ENCODE results near the gene GADL1.

Gene GADL1

DNA sequence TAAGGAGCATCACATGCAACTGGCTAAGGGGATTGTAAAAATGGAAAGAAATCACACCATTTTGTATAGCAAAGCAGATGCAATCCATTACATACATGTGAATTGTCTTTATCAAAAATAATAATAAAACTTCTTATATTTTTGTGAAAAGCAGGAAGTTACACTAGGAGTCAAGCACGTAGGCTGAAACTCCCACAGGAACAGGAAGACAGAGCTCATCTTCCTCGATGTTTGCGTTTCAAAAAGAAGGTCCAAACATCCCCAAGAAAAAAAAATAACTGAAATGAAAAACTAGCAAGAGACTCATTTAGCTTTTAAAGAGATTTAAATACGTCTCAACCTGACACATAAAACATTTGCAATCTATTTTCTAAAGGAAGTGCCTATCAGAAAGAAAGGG, 181.5 kb downstream of the GADL1 start (continued):
- TF ChIP-seq MYNN (tag by site-specific recombination; IDR thresholded peaks at IDR 0.05; ENCODE audit: borderline replicate concordance) (no peak), ZNF626 (tag by site-specific recombination; IDR thresholded peaks at IDR 0.05) (no peak), ZNF133 (tag by site-specific recombination; IDR thresholded peaks at IDR 0.05) (no peak), ZNF146 (tag by site-specific recombination; IDR thresholded peaks at IDR 0.05) (no peak), ZNF311 (tag by site-specific recombination; IDR thresholded peaks at IDR 0.05; ENCODE audit: borderline replicate concordance) (no peak), ZNF223 (tag by site-specific recombination; IDR thresholded peaks at IDR 0.05) (no peak), BCL11A (tag by site-specific recombination; IDR thresholded peaks at IDR 0.05; ENCODE audit: low read depth) (no peak), ZNF2 (tag by site-specific recombination; IDR thresholded peaks at IDR 0.05) (no peak)
- TF ChIP-seq, protein P1, sequence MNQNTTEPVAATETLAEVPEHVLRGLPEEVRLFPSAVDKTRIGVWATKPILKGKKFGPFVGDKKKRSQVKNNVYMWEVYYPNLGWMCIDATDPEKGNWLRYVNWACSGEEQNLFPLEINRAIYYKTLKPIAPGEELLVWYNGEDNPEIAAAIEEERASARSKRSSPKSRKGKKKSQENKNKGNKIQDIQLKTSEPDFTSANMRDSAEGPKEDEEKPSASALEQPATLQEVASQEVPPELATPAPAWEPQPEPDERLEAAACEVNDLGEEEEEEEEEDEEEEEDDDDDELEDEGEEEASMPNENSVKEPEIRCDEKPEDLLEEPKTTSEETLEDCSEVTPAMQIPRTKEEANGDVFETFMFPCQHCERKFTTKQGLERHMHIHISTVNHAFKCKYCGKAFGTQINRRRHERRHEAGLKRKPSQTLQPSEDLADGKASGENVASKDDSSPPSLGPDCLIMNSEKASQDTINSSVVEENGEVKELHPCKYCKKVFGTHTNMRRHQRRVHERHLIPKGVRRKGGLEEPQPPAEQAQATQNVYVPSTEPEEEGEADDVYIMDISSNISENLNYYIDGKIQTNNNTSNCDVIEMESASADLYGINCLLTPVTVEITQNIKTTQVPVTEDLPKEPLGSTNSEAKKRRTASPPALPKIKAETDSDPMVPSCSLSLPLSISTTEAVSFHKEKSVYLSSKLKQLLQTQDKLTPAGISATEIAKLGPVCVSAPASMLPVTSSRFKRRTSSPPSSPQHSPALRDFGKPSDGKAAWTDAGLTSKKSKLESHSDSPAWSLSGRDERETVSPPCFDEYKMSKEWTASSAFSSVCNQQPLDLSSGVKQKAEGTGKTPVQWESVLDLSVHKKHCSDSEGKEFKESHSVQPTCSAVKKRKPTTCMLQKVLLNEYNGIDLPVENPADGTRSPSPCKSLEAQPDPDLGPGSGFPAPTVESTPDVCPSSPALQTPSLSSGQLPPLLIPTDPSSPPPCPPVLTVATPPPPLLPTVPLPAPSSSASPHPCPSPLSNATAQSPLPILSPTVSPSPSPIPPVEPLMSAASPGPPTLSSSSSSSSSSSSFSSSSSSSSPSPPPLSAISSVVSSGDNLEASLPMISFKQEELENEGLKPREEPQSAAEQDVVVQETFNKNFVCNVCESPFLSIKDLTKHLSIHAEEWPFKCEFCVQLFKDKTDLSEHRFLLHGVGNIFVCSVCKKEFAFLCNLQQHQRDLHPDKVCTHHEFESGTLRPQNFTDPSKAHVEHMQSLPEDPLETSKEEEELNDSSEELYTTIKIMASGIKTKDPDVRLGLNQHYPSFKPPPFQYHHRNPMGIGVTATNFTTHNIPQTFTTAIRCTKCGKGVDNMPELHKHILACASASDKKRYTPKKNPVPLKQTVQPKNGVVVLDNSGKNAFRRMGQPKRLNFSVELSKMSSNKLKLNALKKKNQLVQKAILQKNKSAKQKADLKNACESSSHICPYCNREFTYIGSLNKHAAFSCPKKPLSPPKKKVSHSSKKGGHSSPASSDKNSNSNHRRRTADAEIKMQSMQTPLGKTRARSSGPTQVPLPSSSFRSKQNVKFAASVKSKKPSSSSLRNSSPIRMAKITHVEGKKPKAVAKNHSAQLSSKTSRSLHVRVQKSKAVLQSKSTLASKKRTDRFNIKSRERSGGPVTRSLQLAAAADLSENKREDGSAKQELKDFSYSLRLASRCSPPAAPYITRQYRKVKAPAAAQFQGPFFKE (tag by site-specific recombination; IDR thresholded peaks at IDR 0.05; ENCODE audit: borderline replicate concordance): no peak
- TF ChIP-seq, protein P2, sequence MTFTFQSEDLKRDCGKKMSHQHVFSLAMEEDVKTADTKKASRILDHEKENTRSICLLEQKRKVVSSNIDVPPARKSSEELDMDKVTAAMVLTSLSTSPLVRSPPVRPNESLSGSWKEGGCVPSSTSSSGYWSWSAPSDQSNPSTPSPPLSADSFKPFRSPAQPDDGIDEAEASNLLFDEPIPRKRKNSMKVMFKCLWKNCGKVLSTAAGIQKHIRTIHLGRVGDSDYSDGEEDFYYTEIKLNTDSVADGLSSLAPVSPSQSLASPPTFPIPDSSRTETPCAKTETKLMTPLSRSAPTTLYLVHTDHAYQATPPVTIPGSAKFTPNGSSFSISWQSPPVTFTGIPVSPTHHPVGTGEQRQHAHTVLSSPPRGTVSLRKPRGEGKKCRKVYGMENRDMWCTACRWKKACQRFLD (tag by site-specific recombination; IDR thresholded peaks at IDR 0.05): no peak

DNA sequence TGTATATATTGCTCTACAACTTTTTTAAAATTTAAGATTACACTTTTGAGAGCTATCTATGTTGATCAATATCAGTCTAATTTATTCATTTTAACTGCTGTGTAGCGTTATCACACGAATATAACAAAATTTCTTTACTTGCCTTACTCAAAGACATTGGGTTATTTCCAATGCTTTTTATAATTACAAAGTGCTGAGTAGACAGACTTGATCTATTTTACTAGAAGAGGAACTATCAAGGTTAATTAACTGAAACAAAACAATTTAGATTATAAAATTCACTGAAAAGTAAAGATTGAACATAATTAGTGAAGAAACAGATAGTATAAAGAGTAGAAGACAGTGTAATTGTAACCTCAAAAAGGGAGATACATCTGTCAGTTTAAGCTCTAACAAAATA, 182.6 kb downstream of the GADL1 start:
- TF ChIP-seq, protein P3, sequence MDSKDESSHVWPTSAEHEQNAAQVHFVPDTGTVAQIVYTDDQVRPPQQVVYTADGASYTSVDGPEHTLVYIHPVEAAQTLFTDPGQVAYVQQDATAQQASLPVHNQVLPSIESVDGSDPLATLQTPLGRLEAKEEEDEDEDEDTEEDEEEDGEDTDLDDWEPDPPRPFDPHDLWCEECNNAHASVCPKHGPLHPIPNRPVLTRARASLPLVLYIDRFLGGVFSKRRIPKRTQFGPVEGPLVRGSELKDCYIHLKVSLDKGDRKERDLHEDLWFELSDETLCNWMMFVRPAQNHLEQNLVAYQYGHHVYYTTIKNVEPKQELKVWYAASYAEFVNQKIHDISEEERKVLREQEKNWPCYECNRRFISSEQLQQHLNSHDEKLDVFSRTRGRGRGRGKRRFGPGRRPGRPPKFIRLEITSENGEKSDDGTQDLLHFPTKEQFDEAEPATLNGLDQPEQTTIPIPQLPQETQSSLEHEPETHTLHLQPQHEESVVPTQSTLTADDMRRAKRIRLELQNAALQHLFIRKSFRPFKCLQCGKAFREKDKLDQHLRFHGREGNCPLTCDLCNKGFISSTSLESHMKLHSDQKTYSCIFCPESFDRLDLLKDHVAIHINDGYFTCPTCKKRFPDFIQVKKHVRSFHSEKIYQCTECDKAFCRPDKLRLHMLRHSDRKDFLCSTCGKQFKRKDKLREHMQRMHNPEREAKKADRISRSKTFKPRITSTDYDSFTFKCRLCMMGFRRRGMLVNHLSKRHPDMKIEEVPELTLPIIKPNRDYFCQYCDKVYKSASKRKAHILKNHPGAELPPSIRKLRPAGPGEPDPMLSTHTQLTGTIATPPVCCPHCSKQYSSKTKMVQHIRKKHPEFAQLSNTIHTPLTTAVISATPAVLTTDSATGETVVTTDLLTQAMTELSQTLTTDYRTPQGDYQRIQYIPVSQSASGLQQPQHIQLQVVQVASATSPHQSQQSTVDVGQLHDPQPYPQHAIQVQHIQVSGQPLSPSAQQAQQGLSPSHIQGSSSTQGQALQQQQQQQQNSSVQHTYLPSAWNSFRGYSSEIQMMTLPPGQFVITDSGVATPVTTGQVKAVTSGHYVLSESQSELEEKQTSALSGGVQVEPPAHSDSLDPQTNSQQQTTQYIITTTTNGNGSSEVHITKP (tag by site-specific recombination; IDR thresholded peaks at IDR 0.05): no peak
- TF ChIP-seq ZNF350 (tag by site-specific recombination; IDR thresholded peaks at IDR 0.05) (no peak), ZNF501 (tag by site-specific recombination; IDR thresholded peaks at IDR 0.05) (no peak), ZNF549 (tag by site-specific recombination; IDR thresholded peaks at IDR 0.05) (no peak), SP7 (tag by site-specific recombination; IDR thresholded peaks at IDR 0.05) (no peak), ZFP37 (tag by site-specific recombination; IDR thresholded peaks at IDR 0.05) (no peak), ZNF140 (tag by site-specific recombination; IDR thresholded peaks at IDR 0.05) (no peak), ZNF510 (tag by site-specific recombination; IDR thresholded peaks at IDR 0.05; ENCODE audit: insufficient replicate concordance) (no peak), ZNF660 (tag by site-specific recombination; IDR thresholded peaks at IDR 0.05) (no peak), REPIN1 (tag by site-specific recombination; IDR thresholded peaks at IDR 0.05; ENCODE audit: low read depth) (no peak)
- TF ChIP-seq, protein P4, sequence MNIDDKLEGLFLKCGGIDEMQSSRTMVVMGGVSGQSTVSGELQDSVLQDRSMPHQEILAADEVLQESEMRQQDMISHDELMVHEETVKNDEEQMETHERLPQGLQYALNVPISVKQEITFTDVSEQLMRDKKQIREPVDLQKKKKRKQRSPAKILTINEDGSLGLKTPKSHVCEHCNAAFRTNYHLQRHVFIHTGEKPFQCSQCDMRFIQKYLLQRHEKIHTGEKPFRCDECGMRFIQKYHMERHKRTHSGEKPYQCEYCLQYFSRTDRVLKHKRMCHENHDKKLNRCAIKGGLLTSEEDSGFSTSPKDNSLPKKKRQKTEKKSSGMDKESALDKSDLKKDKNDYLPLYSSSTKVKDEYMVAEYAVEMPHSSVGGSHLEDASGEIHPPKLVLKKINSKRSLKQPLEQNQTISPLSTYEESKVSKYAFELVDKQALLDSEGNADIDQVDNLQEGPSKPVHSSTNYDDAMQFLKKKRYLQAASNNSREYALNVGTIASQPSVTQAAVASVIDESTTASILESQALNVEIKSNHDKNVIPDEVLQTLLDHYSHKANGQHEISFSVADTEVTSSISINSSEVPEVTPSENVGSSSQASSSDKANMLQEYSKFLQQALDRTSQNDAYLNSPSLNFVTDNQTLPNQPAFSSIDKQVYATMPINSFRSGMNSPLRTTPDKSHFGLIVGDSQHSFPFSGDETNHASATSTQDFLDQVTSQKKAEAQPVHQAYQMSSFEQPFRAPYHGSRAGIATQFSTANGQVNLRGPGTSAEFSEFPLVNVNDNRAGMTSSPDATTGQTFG (tag by site-specific recombination; IDR thresholded peaks at IDR 0.05; ENCODE audit: borderline replicate concordance): no peak
- TF ChIP-seq, protein P5, sequence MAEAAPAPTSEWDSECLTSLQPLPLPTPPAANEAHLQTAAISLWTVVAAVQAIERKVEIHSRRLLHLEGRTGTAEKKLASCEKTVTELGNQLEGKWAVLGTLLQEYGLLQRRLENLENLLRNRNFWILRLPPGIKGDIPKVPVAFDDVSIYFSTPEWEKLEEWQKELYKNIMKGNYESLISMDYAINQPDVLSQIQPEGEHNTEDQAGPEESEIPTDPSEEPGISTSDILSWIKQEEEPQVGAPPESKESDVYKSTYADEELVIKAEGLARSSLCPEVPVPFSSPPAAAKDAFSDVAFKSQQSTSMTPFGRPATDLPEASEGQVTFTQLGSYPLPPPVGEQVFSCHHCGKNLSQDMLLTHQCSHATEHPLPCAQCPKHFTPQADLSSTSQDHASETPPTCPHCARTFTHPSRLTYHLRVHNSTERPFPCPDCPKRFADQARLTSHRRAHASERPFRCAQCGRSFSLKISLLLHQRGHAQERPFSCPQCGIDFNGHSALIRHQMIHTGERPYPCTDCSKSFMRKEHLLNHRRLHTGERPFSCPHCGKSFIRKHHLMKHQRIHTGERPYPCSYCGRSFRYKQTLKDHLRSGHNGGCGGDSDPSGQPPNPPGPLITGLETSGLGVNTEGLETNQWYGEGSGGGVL (tag by site-specific recombination; IDR thresholded peaks at IDR 0.05): no peak
- H3K4me1 ChIP-seq (ENCODE audit: control insufficient read depth, insufficient read depth, low read length): no peaks in the 10 kb centered on the region
- H3K4me3 ChIP-seq (ENCODE audit: low read depth, low read length): no peak overlapping the region
- no peaks in the 10 kb centered on the region for H3K9me3 ChIP-seq (ENCODE audit: control insufficient read depth, insufficient read depth, low read depth, low read length)
- POLR2A ChIA-PET: no interaction called here
- H3K27ac ChIP-seq (ENCODE audit: extremely low read depth, low read depth, low read length): no peak overlapping the region
- CTCF ChIA-PET: no interaction called here
- H3K36me3 ChIP-seq (ENCODE audit: control insufficient read depth in 2 of 2, insufficient read depth in 1 of 2, low read length in 2 of 2): no peaks in the 10 kb centered on the region
